Activated B cell treated with CpG ODN at 0.5 μM for 24 hours (primary cell): ENCODE results near the gene EIF5B. TPM values are rescaled to one million over a fixed set of nuclear protein-coding genes. Genes with fewer than 3 reads are reported as not detected.

Experiments used
- ATAC-seq: fragments of 200-7000 bp; cut with Tn5 transposase; one replicate; pipeline ENCODE4 v1.10.0; 2021; ENCODE audit warnings: low read depth, mild to moderate bottlenecking, moderate library complexity
- CTCF ChIA-PET: fragments of 350-600 bp; sonication (Branson Sonifier 250); formaldehyde crosslinking; loops from one replicate; lab custom pipeline; 2021; ENCODE audit warnings: antibody characterized with exemption; lab: Charles Lee
- POLR2A ChIA-PET: fragments of 350-600 bp; sonication (Branson Sonifier 250); formaldehyde crosslinking; loops from one replicate; lab custom pipeline; 2021; ENCODE audit warnings: antibody characterized with exemption; lab: Charles Lee
- DNase-seq: peaks from one replicate; pipeline ENCODE4 v3.0.0; 2022
- H3K27ac Mint-ChIP-seq: one replicate; pipeline ENCODE4 v1.8.0; 2020; ENCODE audit warnings: mixed read lengths
- H3K27me3 Mint-ChIP-seq: one replicate; pipeline ENCODE4 v1.8.0; 2021; ENCODE audit warnings: mixed read lengths
- H3K36me3 Mint-ChIP-seq: one replicate; pipeline ENCODE4 v1.8.0; 2021; ENCODE audit warnings: low read depth, mixed read lengths
- H3K4me1 Mint-ChIP-seq: one replicate; pipeline ENCODE4 v1.8.0; 2021; ENCODE audit warnings: mixed read lengths
- H3K4me3 Mint-ChIP-seq: one replicate; pipeline ENCODE4 v1.8.0; 2020; ENCODE audit warnings: mild to moderate bottlenecking, mixed read lengths
- H3K9me3 Mint-ChIP-seq: one replicate; pipeline ENCODE4 v1.8.0; 2020; ENCODE audit warnings: mixed read lengths
- intact Hi-C: fragments of 100-400 bp; cut with micrococcal nuclease; formaldehyde crosslinking; loops from one replicate; pipeline ENCODE4 v1.15.1; 2024
- total RNA-seq: library from RNA; stranded (reverse); gene quantifications from 2 replicates; pipeline ENCODE4 v1.2.3, GENCODE V29; 2022
- TF ChIP-seq, protein P1 (sequence below): fragments of 200-600 bp; IDR thresholded peaks from one replicate; pipeline ENCODE4 v1.8.0; 2022; ENCODE audit warnings: antibody characterized with exemption, mild to moderate bottlenecking

The EIF5B gene
- total RNA-seq, 1 donor from 2014 or later, result 55.0 TPM

DNA sequence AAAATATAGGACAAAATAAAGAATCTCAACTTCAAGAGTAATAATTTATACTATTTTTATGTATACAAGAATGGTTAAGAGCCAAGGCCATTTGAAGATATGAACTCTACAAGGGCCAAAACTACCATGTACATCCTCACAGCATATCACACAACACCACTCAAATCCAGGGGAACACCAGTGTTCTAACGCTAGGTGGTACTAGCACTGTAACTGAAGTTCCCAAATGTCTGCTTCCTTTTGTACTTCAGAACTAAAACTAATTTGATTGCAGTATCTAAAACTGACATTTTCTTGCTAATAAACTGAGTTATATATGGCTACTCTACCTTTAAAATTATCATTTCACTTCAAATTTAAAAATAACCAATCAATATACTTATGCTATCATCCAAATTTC, 105.6 kb downstream of the EIF5B start:
- TF ChIP-seq, protein P1, sequence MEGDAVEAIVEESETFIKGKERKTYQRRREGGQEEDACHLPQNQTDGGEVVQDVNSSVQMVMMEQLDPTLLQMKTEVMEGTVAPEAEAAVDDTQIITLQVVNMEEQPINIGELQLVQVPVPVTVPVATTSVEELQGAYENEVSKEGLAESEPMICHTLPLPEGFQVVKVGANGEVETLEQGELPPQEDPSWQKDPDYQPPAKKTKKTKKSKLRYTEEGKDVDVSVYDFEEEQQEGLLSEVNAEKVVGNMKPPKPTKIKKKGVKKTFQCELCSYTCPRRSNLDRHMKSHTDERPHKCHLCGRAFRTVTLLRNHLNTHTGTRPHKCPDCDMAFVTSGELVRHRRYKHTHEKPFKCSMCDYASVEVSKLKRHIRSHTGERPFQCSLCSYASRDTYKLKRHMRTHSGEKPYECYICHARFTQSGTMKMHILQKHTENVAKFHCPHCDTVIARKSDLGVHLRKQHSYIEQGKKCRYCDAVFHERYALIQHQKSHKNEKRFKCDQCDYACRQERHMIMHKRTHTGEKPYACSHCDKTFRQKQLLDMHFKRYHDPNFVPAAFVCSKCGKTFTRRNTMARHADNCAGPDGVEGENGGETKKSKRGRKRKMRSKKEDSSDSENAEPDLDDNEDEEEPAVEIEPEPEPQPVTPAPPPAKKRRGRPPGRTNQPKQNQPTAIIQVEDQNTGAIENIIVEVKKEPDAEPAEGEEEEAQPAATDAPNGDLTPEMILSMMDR, result no peak
- DNase-seq (no peak), ATAC-seq (no peak)
- Mint-ChIP-seq H3K4me1 (no peaks in the 10 kb centered on the region), H3K27me3 (no peaks in the 10 kb centered on the region), H3K9me3 (no peaks in the 10 kb centered on the region), H3K27ac (no peak overlapping the region), H3K36me3 (peaks cover 42% of the 10 kb centered on the region), H3K4me3 (no peak overlapping the region)
- ChIA-PET POLR2A (no interaction called here), CTCF (interaction anchor here (1.8 kb wide), 1 partner anchor 818 kb away, joined by 3 read pairs; no protein-coding TSS in a partner anchor)
- intact Hi-C loops, result loop anchor here (2.0 kb wide), 1 partner anchor 48 kb away; the partner anchor contains the start of gene REV1

DNA sequence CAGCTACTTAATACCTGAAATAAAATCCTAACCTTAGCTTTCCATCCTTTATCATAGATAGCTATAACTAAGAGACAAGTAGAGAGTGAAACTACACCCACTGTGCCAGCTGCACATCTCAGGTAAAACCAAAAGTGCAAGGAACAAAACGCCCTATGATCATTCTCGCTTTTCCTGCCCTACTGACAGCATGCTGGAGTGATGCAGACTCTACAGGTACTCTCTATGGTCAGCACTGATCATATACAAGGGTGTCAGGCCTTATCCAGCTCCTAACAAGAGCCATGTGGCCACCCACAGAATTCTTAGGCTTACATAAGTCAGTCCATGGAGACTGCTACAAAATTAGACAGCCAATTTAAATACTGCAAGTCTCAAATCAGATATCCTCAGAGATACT, 107.0 kb downstream of the EIF5B start:
- Mint-ChIP-seq H3K36me3 (peaks cover 38% of the 10 kb centered on the region), H3K4me3 (no peak overlapping the region), H3K9me3 (no peaks in the 10 kb centered on the region), H3K27ac (no peak overlapping the region), H3K27me3 (no peaks in the 10 kb centered on the region), H3K4me1 (no peaks in the 10 kb centered on the region)
- TF ChIP-seq, protein P1, result no peak
- ATAC-seq (no peak), DNase-seq (no peak)
- intact Hi-C loops, result no loop called here
- ChIA-PET CTCF (no interaction called here), POLR2A (no interaction called here)

DNA sequence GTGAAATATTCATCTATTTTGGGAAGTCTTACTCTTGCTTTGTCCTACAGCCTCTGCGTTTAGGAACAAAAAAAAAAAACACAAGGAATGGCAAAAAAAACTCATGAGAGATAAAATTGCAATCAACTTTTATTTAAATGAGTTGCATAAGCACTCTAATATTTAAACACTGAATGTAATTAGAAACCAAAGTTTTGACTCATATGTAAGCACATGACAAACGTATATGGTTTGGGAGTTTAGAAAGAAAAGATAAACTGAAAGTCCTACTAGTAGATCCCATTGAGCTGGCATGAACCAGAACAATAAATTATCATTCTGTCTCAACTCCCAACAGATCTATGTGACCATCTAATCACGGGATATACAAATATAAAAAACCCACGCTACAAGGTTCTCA, 107.9 kb downstream of the EIF5B start:
- Mint-ChIP-seq H3K4me1 (no peaks in the 10 kb centered on the region), H3K9me3 (no peaks in the 10 kb centered on the region), H3K4me3 (no peak overlapping the region), H3K27me3 (no peaks in the 10 kb centered on the region), H3K36me3 (peaks cover 37% of the 10 kb centered on the region), H3K27ac (no peak overlapping the region)
- ATAC-seq (no peak), DNase-seq (no peak)
- ChIA-PET CTCF (no interaction called here), POLR2A (no interaction called here)
- TF ChIP-seq, protein P1, result no peak
- intact Hi-C loops, result no loop called here

DNA sequence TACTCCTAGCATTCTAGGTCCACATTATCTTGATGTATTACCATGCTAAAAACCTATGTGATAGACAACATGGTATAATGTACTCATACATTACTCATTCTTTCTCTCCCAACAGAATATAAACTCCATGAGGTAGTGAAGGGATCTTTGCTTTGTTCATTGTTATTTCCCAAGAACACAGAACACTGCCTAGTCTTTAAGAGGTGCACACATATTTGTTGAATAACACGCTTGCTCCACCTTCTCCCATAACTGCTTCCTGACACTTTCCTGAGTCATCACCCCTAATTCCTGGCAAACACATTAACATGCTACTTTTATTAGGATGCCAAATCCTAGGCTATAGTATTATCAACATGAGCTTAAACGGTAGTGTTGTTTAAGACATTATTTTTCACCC, 111.4 kb downstream of the EIF5B start:
- Mint-ChIP-seq H3K4me1 (peaks cover 1% of the 10 kb centered on the region), H3K36me3 (peaks cover 56% of the 10 kb centered on the region), H3K9me3 (no peaks in the 10 kb centered on the region), H3K27me3 (no peaks in the 10 kb centered on the region), H3K27ac (no peak overlapping the region), H3K4me3 (no peak overlapping the region)
- no peak for ATAC-seq
- no peak for DNase-seq
- ChIA-PET POLR2A (no interaction called here), CTCF (no interaction called here)
- TF ChIP-seq, protein P1, result no peak
- intact Hi-C loops, result no loop called here

DNA sequence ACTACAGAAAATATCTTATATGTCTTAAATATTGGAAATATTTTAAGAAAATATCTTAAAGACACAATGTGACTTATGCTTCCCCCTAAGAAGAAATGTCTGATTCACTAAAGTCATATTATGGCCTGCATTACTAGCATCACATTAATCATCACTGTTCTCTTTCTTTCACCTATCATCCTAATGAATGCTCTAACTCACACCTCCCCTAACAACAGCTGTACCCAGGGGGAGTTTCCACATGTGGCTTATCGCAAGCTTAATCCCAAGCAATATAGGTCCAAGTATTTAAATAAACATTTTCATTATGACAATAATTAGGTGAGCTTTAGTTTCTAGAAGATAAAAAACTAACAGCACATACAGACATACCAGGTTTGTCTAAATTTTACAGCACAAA, 113.0 kb downstream of the EIF5B start:
- CTCF ChIA-PET, result no interaction called here
- intact Hi-C loops, result no loop called here
- Mint-ChIP-seq H3K36me3 (peaks cover 66% of the 10 kb centered on the region), H3K9me3 (no peaks in the 10 kb centered on the region), H3K27ac (no peak overlapping the region), H3K4me1 (peaks cover 1% of the 10 kb centered on the region), H3K4me3 (no peak overlapping the region), H3K27me3 (no peaks in the 10 kb centered on the region)
- POLR2A ChIA-PET, result no interaction called here
- TF ChIP-seq, protein P1, result no peak
- no peak for ATAC-seq
- DNase-seq, result no peak

Other genes with a start within 250 kb of the EIF5B start
- 0.69 and 1.2 TPM in 2 replicates for gene C2orf15, start 195.7 kb upstream of the EIF5B start, total RNA-seq
- gene TSGA10, start 182.4 kb upstream of the EIF5B start, total RNA-seq, result 18.5 and 20.4 TPM in 2 replicates
- gene LIPT1, start 182.4 kb upstream of the EIF5B start, total RNA-seq, result 15.1 and 18.1 TPM in 2 replicates
- gene MITD1, start 156.3 kb upstream of the EIF5B start, total RNA-seq, result 54.1 and 59.8 TPM in 2 replicates
- 18.6 and 21.4 TPM in 2 replicates for gene MRPL30, start 156.2 kb upstream of the EIF5B start, total RNA-seq
- not detected in 2 replicates for gene LYG2, start 81.7 kb upstream of the EIF5B start, total RNA-seq
- 1.5 and 1.9 TPM in 2 replicates for gene LYG1, start 36.2 kb upstream of the EIF5B start, total RNA-seq
- gene TXNDC9, start 1.1 kb upstream of the EIF5B start, total RNA-seq, result 26.8 and 28.1 TPM in 2 replicates
- 44.5 and 52.1 TPM in 2 replicates for gene REV1, start 152.6 kb downstream of the EIF5B start, total RNA-seq